Lower leg skin (tissue), 3 donors: Measurements from ENCODE around the gene ADCY2.

Experiments
- CTCF ChIP-seq, 3 donors: fragments of 450-650 bp; IDR thresholded peaks; one replicate each; pipeline ENCODE4 v1.5.1; 2016; ENCODE audit warnings: antibody characterized with exemption in 3 of 3, mild to moderate bottlenecking in 3 of 3, moderate library complexity in 2 of 3
- POLR2A ChIP-seq, 2 donors: fragments of 450-650 bp; IDR thresholded peaks; one replicate each; pipeline ENCODE4 v1.6.1; 2016 to 2017; ENCODE audit warnings: antibody characterized with exemption in 2 of 2, mild to moderate bottlenecking in 1 of 2, moderate library complexity in 1 of 2

- TF ChIP-seq CTCF (IDR thresholded peaks at IDR 0.05): no peak
- TF ChIP-seq POLR2A (IDR thresholded peaks at IDR 0.05): no peak
Measured at GRCh38 chr5:7533941-7534340, 138.0 kb downstream of the ADCY2 start.
